AG04450 (cell line): ENCODE results near the gene CYGB. TPM values are rescaled to one million over a fixed set of nuclear protein-coding genes. Genes with fewer than 3 reads are reported as not detected.

Source experiments
- CTCF ChIA-PET: fragments of 300-600, 350-600 bp; formaldehyde crosslinking; extraction: SDS; loops from one replicate; lab custom pipeline; 2022; ENCODE audit warnings: antibody characterized with exemption, inconsistent platforms; lab: Charles Lee
- POLR2A ChIA-PET: fragments of 350-600 bp; formaldehyde crosslinking; extraction: SDS; loops from one replicate; lab custom pipeline; 2021; ENCODE audit warnings: antibody characterized with exemption, inconsistent platforms; lab: Yijun Ruan, JAX
- DNase-seq: peaks from one replicate; pipeline ENCODE4 v3.0.0-alpha.2; 2011; ENCODE audit warnings: low read depth, low spot score
- H3K27ac ChIP-seq: one replicate; pipeline ENCODE4 v1.5.1; 2012; ENCODE audit warnings: low read depth, low read length, control low read depth
- H3K27me3 ChIP-seq: one replicate; pipeline ENCODE4 v1.6.0; 2012; ENCODE audit warnings: low read length; ENCODE audit not compliant: control insufficient read depth, insufficient read depth
- H3K4me3 ChIP-seq: 2 replicates; pipeline ENCODE4 v1.5.1; 2011; ENCODE audit warnings: mild to moderate bottlenecking, low read depth, low read length, control low read depth
- H3K9me3 ChIP-seq: 2 replicates; pipeline ENCODE4 v1.5.1; 2012; ENCODE audit warnings: low read length; ENCODE audit not compliant: control insufficient read depth, insufficient read depth
- polyA plus RNA-seq: library from polyadenylated mRNA; depleted of rRNA; stranded (reverse); fragments of >200 nt; gene quantifications from 2 replicates; pipeline ENCODE4 v1.2.3, GENCODE V29; 2011
- TF ChIP-seq, protein P1 (sequence below): IDR thresholded peaks from 2 replicates; pipeline ENCODE4 v1.5.1; 2011; ENCODE audit warnings: low read depth, low read length, control low read depth, inconsistent platforms

Gene CYGB
- polyA plus RNA-seq, 1 experiment = 7.4 TPM

DNA sequence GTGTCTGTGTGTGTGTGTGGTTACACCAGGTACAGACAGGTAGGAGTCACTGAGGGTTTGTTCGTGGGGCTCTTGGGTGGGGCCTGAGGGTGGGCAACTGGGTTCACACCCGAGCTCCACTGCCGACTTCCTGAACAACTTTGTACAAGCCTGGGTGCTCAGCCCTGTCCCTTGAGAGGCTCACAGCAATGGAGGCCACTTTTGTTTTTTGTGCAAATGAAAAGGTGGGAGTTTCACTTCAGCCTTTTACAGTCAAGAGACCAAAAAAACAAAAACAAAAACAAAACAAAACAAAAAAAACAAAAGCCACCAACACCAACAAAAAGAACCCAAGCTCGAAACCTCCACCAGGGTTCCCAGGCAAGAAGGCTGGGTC is 38.6 kb downstream of the CYGB start:
- TF ChIP-seq, protein P1, sequence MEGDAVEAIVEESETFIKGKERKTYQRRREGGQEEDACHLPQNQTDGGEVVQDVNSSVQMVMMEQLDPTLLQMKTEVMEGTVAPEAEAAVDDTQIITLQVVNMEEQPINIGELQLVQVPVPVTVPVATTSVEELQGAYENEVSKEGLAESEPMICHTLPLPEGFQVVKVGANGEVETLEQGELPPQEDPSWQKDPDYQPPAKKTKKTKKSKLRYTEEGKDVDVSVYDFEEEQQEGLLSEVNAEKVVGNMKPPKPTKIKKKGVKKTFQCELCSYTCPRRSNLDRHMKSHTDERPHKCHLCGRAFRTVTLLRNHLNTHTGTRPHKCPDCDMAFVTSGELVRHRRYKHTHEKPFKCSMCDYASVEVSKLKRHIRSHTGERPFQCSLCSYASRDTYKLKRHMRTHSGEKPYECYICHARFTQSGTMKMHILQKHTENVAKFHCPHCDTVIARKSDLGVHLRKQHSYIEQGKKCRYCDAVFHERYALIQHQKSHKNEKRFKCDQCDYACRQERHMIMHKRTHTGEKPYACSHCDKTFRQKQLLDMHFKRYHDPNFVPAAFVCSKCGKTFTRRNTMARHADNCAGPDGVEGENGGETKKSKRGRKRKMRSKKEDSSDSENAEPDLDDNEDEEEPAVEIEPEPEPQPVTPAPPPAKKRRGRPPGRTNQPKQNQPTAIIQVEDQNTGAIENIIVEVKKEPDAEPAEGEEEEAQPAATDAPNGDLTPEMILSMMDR = no peak
- ChIA-PET POLR2A (interaction anchor here (0.6 to 0.9 kb wide), 4 partner anchors 25 to 1629 kb away, joined by 3 to 9 read pairs (median 3); partner anchors contain the start of gene AANAT), CTCF (interaction anchor here (0.5 to 3.5 kb wide), 4 partner anchors 19 to 40 kb away, joined by 3 to 11 read pairs (median 4); no protein-coding TSS in a partner anchor)
- Histone ChIP-seq H3K4me3 (no peak overlapping the region), H3K27ac (peak overlapping the region; percentile 97), H3K27me3 (no peaks in the 10 kb centered on the region), H3K9me3 (no peaks in the 10 kb centered on the region; the same call in 1 of the 2 replicates)
- DNase-seq = no peak

DNA sequence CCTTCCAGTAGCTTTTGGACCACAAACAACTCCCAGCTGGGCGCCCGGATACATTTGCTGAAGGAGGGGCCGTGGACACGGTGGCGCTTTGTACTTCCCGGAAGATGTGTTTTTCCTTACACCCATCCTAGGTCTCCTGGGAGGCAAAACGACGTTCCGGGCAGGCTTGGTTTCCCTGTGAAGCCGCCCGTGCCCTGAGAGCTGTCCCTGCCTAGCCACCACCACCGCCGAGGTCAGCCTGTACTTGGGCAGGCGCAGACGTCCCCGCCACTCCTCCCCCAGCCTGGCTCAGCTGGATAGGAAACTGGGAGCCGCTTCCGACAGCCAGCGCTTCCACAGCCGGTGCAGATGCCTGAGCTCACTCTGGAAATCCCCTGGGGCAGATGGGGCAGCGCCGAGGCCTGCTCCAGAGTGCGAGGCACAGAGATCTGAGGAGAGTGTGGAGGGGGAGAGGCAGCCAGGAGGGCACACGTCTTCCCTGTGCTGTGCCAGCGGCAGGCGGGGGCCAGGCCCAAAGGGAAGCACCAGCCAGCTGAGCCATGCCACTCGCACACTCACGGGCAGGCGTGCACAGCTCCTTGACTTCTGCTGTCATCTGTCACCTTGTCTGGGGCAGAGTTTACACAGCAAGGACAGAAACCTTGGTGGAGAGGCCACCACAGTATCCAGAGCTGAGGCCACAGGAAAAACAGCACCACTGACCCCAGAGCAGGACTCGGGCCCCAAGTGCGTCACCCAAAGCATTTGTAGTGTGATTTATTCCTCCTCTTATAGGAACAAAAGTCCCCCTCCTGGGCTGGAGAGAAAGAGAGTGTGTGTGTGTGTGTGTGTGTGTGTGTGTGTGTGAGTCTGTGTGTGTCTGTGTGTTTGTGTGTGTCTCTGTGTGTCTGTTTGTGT is 39.3 kb downstream of the CYGB start:
- peak; percentile 76 for DNase-seq
- CTCF ChIA-PET = interaction anchor here (0.5 to 3.5 kb wide), 4 partner anchors 20 to 40 kb away, joined by 3 to 11 read pairs (median 3); partner anchors contain the start of gene AANAT
- H3K27me3 ChIP-seq = no peaks in the 10 kb centered on the region
- H3K4me3 ChIP-seq = peak overlapping the region; percentile 31
- H3K27ac ChIP-seq = peak overlapping the region; percentile 97
- no peaks in the 10 kb centered on the region; the same call in 1 of the 2 replicates for H3K9me3 ChIP-seq
- POLR2A ChIA-PET = interaction anchor here (0.6 to 0.9 kb wide), 4 partner anchors 25 to 1630 kb away, joined by 3 read pairs; partner anchors contain the start of gene AANAT
- TF ChIP-seq, protein P1 = no peak

DNA sequence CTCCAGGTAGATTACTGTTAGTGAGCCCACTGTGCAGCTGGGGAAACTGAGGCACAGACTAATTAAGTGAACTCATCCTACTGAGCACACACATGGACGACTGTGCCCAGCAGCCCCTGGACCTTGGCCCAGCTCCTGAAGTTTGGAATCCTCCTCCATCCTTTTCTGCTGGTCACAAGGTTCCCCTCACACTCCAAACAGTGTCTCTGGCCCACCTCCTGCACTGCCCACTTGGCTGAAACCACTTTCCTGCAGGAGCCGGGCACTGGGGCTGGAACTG is 39.9 kb downstream of the CYGB start:
- CTCF ChIA-PET = interaction anchor here (1.1 to 3.5 kb wide), 2 partner anchors 30 to 39 kb away, joined by 3 to 11 read pairs; partner anchors contain the start of gene AANAT
- no peak for DNase-seq
- POLR2A ChIA-PET = interaction anchor here (0.6 to 0.8 kb wide), 2 partner anchors 11 to 100 kb away, joined by 3 to 4 read pairs; no protein-coding TSS in a partner anchor
- Histone ChIP-seq H3K27me3 (no peaks in the 10 kb centered on the region), H3K4me3 (peak overlapping the region; percentile 31), H3K9me3 (no peaks in the 10 kb centered on the region; the same call in 1 of the 2 replicates), H3K27ac (peak overlapping the region; percentile 97)
- TF ChIP-seq, protein P1 = no peak

DNA sequence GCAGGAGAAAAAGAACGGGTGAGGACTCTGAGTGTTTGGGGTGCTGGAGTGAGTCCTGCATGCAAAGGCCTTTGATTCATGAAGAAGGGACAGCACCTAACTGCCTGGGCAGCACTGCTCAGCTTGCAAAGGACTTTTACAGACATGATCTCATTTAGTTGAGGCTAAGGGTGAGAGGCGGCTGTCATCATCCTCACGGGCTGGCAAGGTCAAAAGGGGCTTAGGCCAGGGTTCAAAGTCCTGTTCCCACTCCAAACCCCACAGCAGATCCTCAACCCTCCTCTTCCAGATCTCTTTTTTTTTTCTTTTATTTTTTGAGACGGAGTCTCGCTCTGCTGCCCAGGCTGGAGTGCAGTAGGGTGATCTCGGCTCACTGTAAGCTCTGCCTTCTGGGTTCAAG is 41.0 kb downstream of the CYGB start:
- no peak for DNase-seq
- TF ChIP-seq, protein P1 = no peak
- ChIA-PET CTCF (interaction anchor here (0.6 kb wide), 1 partner anchor 90 kb away, joined by 3 read pairs; no protein-coding TSS in a partner anchor), POLR2A (no interaction called here)
- Histone ChIP-seq H3K9me3 (no peaks in the 10 kb centered on the region), H3K27me3 (no peaks in the 10 kb centered on the region), H3K4me3 (no peak overlapping the region), H3K27ac (no peak overlapping the region)
